SK-N-MC (cell line): Measurements from ENCODE around the gene PLXNB3.

Source experiments
- EZH2 ChIP-seq: fragments of 200-600 bp; sonication (generic); IDR thresholded peaks from one replicate; pipeline ENCODE4 v1.6.1; 2017; ENCODE audit warnings: antibody characterized with exemption
- FOXP2 ChIP-seq: optimal IDR thresholded peaks from 2 replicates; pipeline ENCODE3; 2011; ENCODE audit warnings: mild to moderate bottlenecking, moderate library complexity; ENCODE audit not compliant: insufficient read depth; ENCODE audit errors: extremely low read length, control extremely low read depth
- POLR2AphosphoS5 ChIP-seq: IDR thresholded peaks from 2 replicates; pipeline ENCODE4 v1.6.1; 2012; ENCODE audit warnings: mild to moderate bottlenecking, low read depth, low read length, borderline replicate concordance

GRCh38 chrX:153794897-153795816 is 31.1 kb downstream of the PLXNB3 start:
- TF ChIP-seq FOXP2, result no peak
- TF ChIP-seq POLR2AphosphoS5, result no peak; the same call in 1 of the 2 replicates
- no peak for TF ChIP-seq EZH2
